ENCODE measurements around the gene NISCH. TPM values are rescaled to one million over a fixed set of nuclear protein-coding genes. Genes with fewer than 3 reads are reported as not detected.

The NISCH gene
- total RNA-seq, 1 experiment from 2014 or later: 60.4 TPM

- Histone ChIP-seq H3F3A (ENCODE audit: low read length, unreplicated experiment) (no peaks in the 10 kb centered on the region), H3K9ac (ENCODE audit: low read length) (no peak overlapping the region), H3K9me2 (replicated peaks; ENCODE audit: low read length) (no peaks in the 10 kb centered on the region), H3K4me1 (ENCODE audit: insufficient read depth, low read length) (no peaks in the 10 kb centered on the region), H2AFZ (ENCODE audit: low read length) (no peak overlapping the region), H3K4me2 (ENCODE audit: low read length) (no peak overlapping the region), H3K4me3 (ENCODE audit: low read length) (no peak overlapping the region), H3K27me3 (ENCODE audit: low read length) (no peaks in the 10 kb centered on the region), H3K27ac (ENCODE audit: low read length) (no peak overlapping the region), H3K36me3 (ENCODE audit: low read depth, low read length) (peaks cover 18% of the 10 kb centered on the region), H4K20me1 (ENCODE audit: low read length) (no peaks in the 10 kb centered on the region), H3K79me2 (ENCODE audit: low read length) (no peaks in the 10 kb centered on the region), H3K9me3 (ENCODE audit: low read length) (no peaks in the 10 kb centered on the region)
- TF ChIP-seq EZH2phosphoT487 (IDR thresholded peaks at IDR 0.05; ENCODE audit: borderline replicate concordance, low read length): no peak
- no peak for TF ChIP-seq EZH2 (IDR thresholded peaks at IDR 0.05; ENCODE audit: low read length, unreplicated experiment)
- no peak for TF ChIP-seq CTCF (conservative IDR thresholded peaks at IDR 0.05; ENCODE audit: low read depth, low read length)
- BruUV-seq (replicated peaks): no TSS peak
- intact Hi-C loops (cut with micrococcal nuclease): no loop called here
- ChIA-PET CTCF (no interaction called here), POLR2A (ENCODE audit: unreplicated experiment) (interaction anchor here (0.6 kb wide), 1 partner anchor 19 kb away, joined by 3 read pairs; no protein-coding TSS in a partner anchor)
- no peak for DNase-seq
- ATAC-seq: no peak
Observed at GRCh38 chr3:52487050-52487787, 31.8 kb downstream of the NISCH start.

GRCh38 chr3:52487788-52488691 is 32.6 kb downstream of the NISCH start:
- H3F3A ChIP-seq (ENCODE audit: low read length, unreplicated experiment): no peaks in the 10 kb centered on the region
- H4K20me1 ChIP-seq (ENCODE audit: low read length): no peaks in the 10 kb centered on the region
- no peaks in the 10 kb centered on the region for H3K79me2 ChIP-seq (ENCODE audit: low read length)
- TF ChIP-seq EZH2 (IDR thresholded peaks at IDR 0.05; ENCODE audit: low read length, unreplicated experiment): no peak
- TF ChIP-seq EZH2phosphoT487 (IDR thresholded peaks at IDR 0.05; ENCODE audit: borderline replicate concordance, low read length): no peak
- TF ChIP-seq CTCF (conservative IDR thresholded peaks at IDR 0.05; ENCODE audit: low read depth, low read length): no peak
- POLR2A ChIA-PET (ENCODE audit: unreplicated experiment): no interaction called here
- H3K4me1 ChIP-seq (ENCODE audit: insufficient read depth, low read length): no peaks in the 10 kb centered on the region
- no peak overlapping the region for H3K4me3 ChIP-seq (ENCODE audit: low read length)
- no peak for DNase-seq
- no peak overlapping the region for H2AFZ ChIP-seq (ENCODE audit: low read length)
- BruUV-seq (replicated peaks): no TSS peak
- H3K9ac ChIP-seq (ENCODE audit: low read length): no peak overlapping the region
- no peak for ATAC-seq
- CTCF ChIA-PET: no interaction called here
- no peak overlapping the region for H3K27ac ChIP-seq (ENCODE audit: low read length)
- H3K9me3 ChIP-seq (ENCODE audit: low read length): no peaks in the 10 kb centered on the region
- H3K36me3 ChIP-seq (ENCODE audit: low read depth, low read length): peaks cover 19% of the 10 kb centered on the region
- intact Hi-C loops (cut with micrococcal nuclease): no loop called here
- no peaks in the 10 kb centered on the region for H3K27me3 ChIP-seq (ENCODE audit: low read length)
- no peak overlapping the region for H3K4me2 ChIP-seq (ENCODE audit: low read length)
- H3K9me2 ChIP-seq (replicated peaks; ENCODE audit: low read length): no peaks in the 10 kb centered on the region

Measured in PC-3 (cell line).